ENCODE results near the gene HOMER2.
A peak's percentile ranks its signal among the peaks of the same experiment; 100 is the strongest.

Gene HOMER2

GRCh38 chr15:82850731-82851130 lies 101.8 kb downstream of the HOMER2 start:
- Histone ChIP-seq H3K27ac (ENCODE audit: low read length) (no peak overlapping the region), H4K20me1 (ENCODE audit: insufficient read depth, low read length) (no peaks in the 10 kb centered on the region), H3K4me3 (ENCODE audit: low read length) (no peak overlapping the region), H3K9me3 (ENCODE audit: insufficient read depth, low read length) (no peaks in the 10 kb centered on the region), H3K79me2 (ENCODE audit: low read length) (no peaks in the 10 kb centered on the region), H3K36me3 (replicated peaks; ENCODE audit: low read depth, low read length) (no peaks in the 10 kb centered on the region), H3K4me1 (ENCODE audit: low read length) (peaks cover 9% of the 10 kb centered on the region), H3K4me2 (ENCODE audit: low read length) (no peak overlapping the region), H2AFZ (ENCODE audit: low read depth, low read length) (no peak overlapping the region), H3K27me3 (ENCODE audit: low read depth, low read length) (no peaks in the 10 kb centered on the region), H3K9ac (ENCODE audit: low read length) (no peak overlapping the region)
- no peak for TF ChIP-seq CTCF (IDR thresholded peaks at IDR 0.05; ENCODE audit: low read depth, low read length)
- TF ChIP-seq EZH2phosphoT487 (IDR thresholded peaks at IDR 0.05; ENCODE audit: low read depth): no peak

GRCh38 chr15:82849556-82850512 lies 102.7 kb downstream of the HOMER2 start:
- no peaks in the 10 kb centered on the region for H3K9me3 ChIP-seq (ENCODE audit: insufficient read depth, low read length)
- no peaks in the 10 kb centered on the region for H3K36me3 ChIP-seq (replicated peaks; ENCODE audit: low read depth, low read length)
- H4K20me1 ChIP-seq (ENCODE audit: insufficient read depth, low read length): no peaks in the 10 kb centered on the region
- H3K27me3 ChIP-seq (ENCODE audit: low read depth, low read length): no peaks in the 10 kb centered on the region
- no peak overlapping the region for H3K27ac ChIP-seq (ENCODE audit: low read length)
- peak overlapping the region; percentile 84 for H2AFZ ChIP-seq (ENCODE audit: low read depth, low read length)
- H3K79me2 ChIP-seq (ENCODE audit: low read length): no peaks in the 10 kb centered on the region
- peak overlapping the region; percentile 61 for H3K4me2 ChIP-seq (ENCODE audit: low read length)
- H3K4me1 ChIP-seq (ENCODE audit: low read length): peaks cover 14% of the 10 kb centered on the region
- H3K4me3 ChIP-seq (ENCODE audit: low read length): peak overlapping the region; percentile 35
- H3K9ac ChIP-seq (ENCODE audit: low read length): peak overlapping the region; percentile 25; the same call in 1 of the 2 replicates
- TF ChIP-seq CTCF (IDR thresholded peaks at IDR 0.05; ENCODE audit: low read depth, low read length) (peak; percentile 95), EZH2phosphoT487 (IDR thresholded peaks at IDR 0.05; ENCODE audit: low read depth) (no peak)

- no peaks in the 10 kb centered on the region for H3K27me3 ChIP-seq (ENCODE audit: low read depth, low read length)
- no peak overlapping the region for H3K9ac ChIP-seq (ENCODE audit: low read length)
- H3K9me3 ChIP-seq (ENCODE audit: insufficient read depth, low read length): no peaks in the 10 kb centered on the region
- no peak overlapping the region for H2AFZ ChIP-seq (ENCODE audit: low read depth, low read length)
- H4K20me1 ChIP-seq (ENCODE audit: insufficient read depth, low read length): no peaks in the 10 kb centered on the region
- no peak overlapping the region for H3K27ac ChIP-seq (ENCODE audit: low read length)
- H3K4me2 ChIP-seq (ENCODE audit: low read length): no peak overlapping the region
- no peaks in the 10 kb centered on the region for H3K79me2 ChIP-seq (ENCODE audit: low read length)
- TF ChIP-seq CTCF (IDR thresholded peaks at IDR 0.05; ENCODE audit: low read depth, low read length) (no peak), EZH2phosphoT487 (IDR thresholded peaks at IDR 0.05; ENCODE audit: low read depth) (no peak)
- peaks cover 28% of the 10 kb centered on the region for H3K4me1 ChIP-seq (ENCODE audit: low read length)
- no peak overlapping the region for H3K4me3 ChIP-seq (ENCODE audit: low read length)
- H3K36me3 ChIP-seq (replicated peaks; ENCODE audit: low read depth, low read length): no peaks in the 10 kb centered on the region
These were observed 104.1 kb downstream of the HOMER2 start for GRCh38 chr15:82848241-82848993.

- no peaks in the 10 kb centered on the region for H3K79me2 ChIP-seq (ENCODE audit: low read length)
- TF ChIP-seq CTCF (IDR thresholded peaks at IDR 0.05; ENCODE audit: low read depth, low read length): no peak
- TF ChIP-seq EZH2phosphoT487 (IDR thresholded peaks at IDR 0.05; ENCODE audit: low read depth): no peak
- no peaks in the 10 kb centered on the region for H4K20me1 ChIP-seq (ENCODE audit: insufficient read depth, low read length)
- H3K9ac ChIP-seq (ENCODE audit: low read length): no peak overlapping the region
- no peaks in the 10 kb centered on the region for H3K27me3 ChIP-seq (ENCODE audit: low read depth, low read length)
- H3K4me1 ChIP-seq (ENCODE audit: low read length): peaks cover 32% of the 10 kb centered on the region
- no peaks in the 10 kb centered on the region for H3K36me3 ChIP-seq (replicated peaks; ENCODE audit: low read depth, low read length)
- no peak overlapping the region for H3K27ac ChIP-seq (ENCODE audit: low read length)
- H3K4me2 ChIP-seq (ENCODE audit: low read length): no peak overlapping the region
- no peaks in the 10 kb centered on the region for H3K9me3 ChIP-seq (ENCODE audit: insufficient read depth, low read length)
- no peak overlapping the region for H3K4me3 ChIP-seq (ENCODE audit: low read length)
- H2AFZ ChIP-seq (ENCODE audit: low read depth, low read length): no peak overlapping the region
These were observed 104.8 kb downstream of the HOMER2 start for GRCh38 chr15:82847703-82848102.
